ENCODE measurements around the gene TP53BP1.

DNA sequence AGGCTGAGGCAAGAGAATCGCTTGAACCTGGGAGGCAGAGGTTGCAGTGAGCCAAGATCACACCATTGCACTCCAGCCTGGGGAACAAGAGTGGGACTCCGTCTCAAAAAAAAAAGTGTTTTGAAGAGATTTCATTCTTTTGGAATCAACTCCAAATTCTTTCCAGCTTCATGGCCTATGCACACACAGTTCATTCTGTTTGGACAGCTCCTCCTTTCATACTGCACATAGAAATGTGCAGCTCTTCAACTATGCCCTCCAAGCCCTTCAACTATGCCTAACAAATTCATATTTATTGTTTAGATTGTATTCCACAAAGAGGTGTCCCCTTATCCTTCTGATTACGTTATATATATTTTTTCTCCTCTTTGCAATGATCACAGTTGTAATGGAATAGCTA lies 4.2 kb downstream of the TP53BP1 start:
- TF ChIP-seq POLR2AphosphoS5 (IDR thresholded peaks at IDR 0.05; ENCODE audit: low read depth, low read length): no peak
- TF ChIP-seq POLR2A (IDR thresholded peaks at IDR 0.05; ENCODE audit: low read depth, low read length): no peak
- no peak for TF ChIP-seq TAF1 (IDR thresholded peaks at IDR 0.05; ENCODE audit: borderline replicate concordance, low read depth, low read length)
